Tibial nerve (tissue), 4 donors: ENCODE results near the gene TTC23.

Experiments
- CTCF ChIP-seq, 5 experiments: fragments of 200-600 bp in 3 of 5; fragments of 450-650 bp in 2 of 5; sonication (generic) in 3 of 5; IDR thresholded peaks; one replicate each; pipeline ENCODE4 v1.5.1; 2016 to 2019; ENCODE audit warnings: antibody characterized with exemption in 5 of 5, mild to moderate bottlenecking in 3 of 5, moderate library complexity in 2 of 5
- EP300 ChIP-seq, 2 donors: sonication (generic); formaldehyde crosslinking; IDR thresholded peaks; one replicate each; pipeline ENCODE4 v1.6.1; 2017; ENCODE audit warnings: antibody characterized with exemption in 2 of 2, mild to moderate bottlenecking in 1 of 2
- POLR2A ChIP-seq, 2 donors: fragments of 450-650 bp; IDR thresholded peaks; one replicate each; pipeline ENCODE4 v1.6.1; 2017; ENCODE audit warnings: antibody characterized with exemption in 2 of 2, mild to moderate bottlenecking in 2 of 2, moderate library complexity in 2 of 2

GRCh38 chr15:99174567-99175395 lies 74.6 kb downstream of the TTC23 start:
- no peak for TF ChIP-seq CTCF (IDR thresholded peaks at IDR 0.05)
- no peak for TF ChIP-seq POLR2A (IDR thresholded peaks at IDR 0.05)
- no peak for TF ChIP-seq EP300 (IDR thresholded peaks at IDR 0.05)
